IMR-90 (cell line): ENCODE data around the gene SCAANT1. TPM values are rescaled to one million over a fixed set of nuclear protein-coding genes. Genes with fewer than 3 reads are reported as not detected.

ENCODE experiments used
- ATAC-seq: fragments of 200-7000 bp; cut with Tn5 transposase; 2 replicates; pipeline ENCODE4 v1.9.1; 2020; ENCODE audit warnings: low read depth, mild to moderate bottlenecking, moderate library complexity
- BruUV-seq: library from RNA; stranded (reverse); fragments of 400-500 nt; replicated peaks from 2 replicates; lab custom pipeline; 2021; lab: Mats Ljungman, UMichigan
- CTCF ChIA-PET: fragments of 300-600 bp; formaldehyde crosslinking; extraction: SDS; loops from one replicate; lab custom pipeline; 2021; ENCODE audit warnings: antibody characterized with exemption; lab: Yijun Ruan, JAX
- POLR2A ChIA-PET: fragments of 300-600 bp; sonication (Branson Sonifier 250); formaldehyde crosslinking; loops from one replicate; lab custom pipeline; 2022; ENCODE audit warnings: antibody characterized with exemption; ENCODE audit not compliant: unreplicated experiment; lab: Charles Lee
- DNase-seq: peaks from one replicate; pipeline ENCODE4 v3.0.0; 2013
- H2AFZ ChIP-seq: replicated peaks from 2 replicates; pipeline ENCODE3; 2013; ENCODE audit warnings: low read length, mild to moderate bottlenecking; ENCODE audit not compliant: poor library complexity
- H2AK5ac ChIP-seq: 2 replicates; pipeline ENCODE4 v1.6.1; 2013; ENCODE audit warnings: low read depth, low read length, inconsistent platforms
- H2AK9ac ChIP-seq: replicated peaks from 2 replicates; pipeline ENCODE3; 2013; ENCODE audit warnings: mild to moderate bottlenecking, low read depth, low read length, moderate library complexity; ENCODE audit not compliant: poor library complexity
- H2BK120ac ChIP-seq: 2 replicates; pipeline ENCODE4 v1.6.1; 2013; ENCODE audit warnings: low read depth, low read length, inconsistent platforms
- H2BK15ac ChIP-seq: 3 replicates; pipeline ENCODE4 v1.6.1; 2013; ENCODE audit warnings: low read depth, low read length, inconsistent platforms
- H2BK20ac ChIP-seq: 2 replicates; pipeline ENCODE4 v1.6.1; 2013; ENCODE audit warnings: low read depth, mild to moderate bottlenecking, inconsistent platforms, low read length, moderate library complexity
- H2BK5ac ChIP-seq: 2 replicates; pipeline ENCODE4 v1.6.1; 2013; ENCODE audit warnings: mild to moderate bottlenecking, low read depth, low read length, inconsistent platforms; ENCODE audit not compliant: poor library complexity, severe bottlenecking
- H3K14ac ChIP-seq: replicated peaks from 2 replicates; pipeline ENCODE4 v1.6.1; 2013; ENCODE audit warnings: low read depth, low read length, inconsistent platforms
- H3K18ac ChIP-seq: 2 replicates; pipeline ENCODE4 v1.6.1; 2013; ENCODE audit warnings: low read depth, low read length, control low read depth
- H3K23ac ChIP-seq: 2 replicates; pipeline ENCODE4 v1.6.1; 2013; ENCODE audit warnings: low read depth, low read length, inconsistent platforms
- H3K27ac ChIP-seq: 2 replicates; pipeline ENCODE4 v1.5.1; 2013; ENCODE audit warnings: mild to moderate bottlenecking, control low read depth, low read length; ENCODE audit not compliant: insufficient read depth
- H3K27me3 ChIP-seq: 2 replicates; pipeline ENCODE4 v1.6.1; 2013; ENCODE audit warnings: low read length; ENCODE audit not compliant: control insufficient read depth, insufficient read depth
- H3K36me3 ChIP-seq: 2 replicates; pipeline ENCODE4 v1.6.1; 2013; ENCODE audit warnings: low read length, mixed read lengths; ENCODE audit not compliant: control insufficient read depth, insufficient read depth
- H3K4ac ChIP-seq: 2 replicates; pipeline ENCODE4 v1.6.1; 2013; ENCODE audit warnings: low read depth, low read length, inconsistent platforms
- H3K4me1 ChIP-seq: 2 replicates; pipeline ENCODE4 v1.6.1; 2013; ENCODE audit warnings: low read length, mixed read lengths; ENCODE audit not compliant: control insufficient read depth, insufficient read depth
- H3K4me2 ChIP-seq: 2 replicates; pipeline ENCODE4 v1.6.1; 2013; ENCODE audit warnings: low read depth, mild to moderate bottlenecking, control low read depth, low read length, moderate library complexity
- H3K4me3 ChIP-seq: 2 replicates; pipeline ENCODE4 v1.5.1; 2013; ENCODE audit warnings: low read depth, mild to moderate bottlenecking, control low read depth, low read length, moderate library complexity; ENCODE audit not compliant: insufficient read depth
- H3K56ac ChIP-seq: 2 replicates; pipeline ENCODE4 v1.6.1; 2013; ENCODE audit warnings: low read length, inconsistent platforms; ENCODE audit not compliant: insufficient read depth; ENCODE audit errors: extremely low read depth
- H3K79me1 ChIP-seq, 2 experiments: 2 replicates each; pipeline ENCODE4 v1.6.1; 2013; ENCODE audit warnings: low read length in 2 of 2, inconsistent platforms in 1 of 2, low read depth in 1 of 2
- H3K9ac ChIP-seq: 2 replicates; pipeline ENCODE4 v1.6.1; 2013; ENCODE audit warnings: low read depth, low read length, control low read depth
- H3K9me1 ChIP-seq: 2 replicates; pipeline ENCODE4 v1.6.1; 2013; ENCODE audit warnings: low read length, inconsistent platforms; ENCODE audit not compliant: insufficient read depth
- H3K9me3 ChIP-seq: 2 replicates; pipeline ENCODE4 v1.6.1; 2013; ENCODE audit warnings: low read length; ENCODE audit not compliant: control insufficient read depth, insufficient read depth
- H4K20me1 ChIP-seq: 2 replicates; pipeline ENCODE4 v1.6.1; 2013; ENCODE audit warnings: low read length, inconsistent platforms; ENCODE audit not compliant: insufficient read depth
- H4K5ac ChIP-seq: 2 replicates; pipeline ENCODE4 v1.6.1; 2013; ENCODE audit warnings: mild to moderate bottlenecking, low read depth, low read length, control low read depth
- H4K8ac ChIP-seq, 2 experiments: 2 replicates each; pipeline ENCODE4 v1.6.1; 2013; ENCODE audit warnings: low read depth in 2 of 2, low read length in 2 of 2, control low read depth in 1 of 2, inconsistent platforms in 1 of 2
- H4K91ac ChIP-seq: 2 replicates; pipeline ENCODE4 v1.6.1; 2013; ENCODE audit warnings: low read depth, low read length, inconsistent platforms; ENCODE audit not compliant: insufficient read depth
- BHLHE40 ChIP-seq: fragments of 150-350 bp; IDR thresholded peaks from 2 replicates; pipeline ENCODE4 v1.6.1; 2016; ENCODE audit warnings: mild to moderate bottlenecking, low read depth, low read length
- CHD1 ChIP-seq: IDR thresholded peaks from 2 replicates; pipeline ENCODE4 v1.6.1; 2012; ENCODE audit warnings: low read depth, low read length, improper control_type of control experiment
- CTCF ChIP-seq: conservative IDR thresholded peaks from 2 replicates; pipeline ENCODE4 v1.5.1; 2012; ENCODE audit warnings: mild to moderate bottlenecking, low read depth, low read length, improper control_type of control experiment
- ELK1 ChIP-seq: fragments of 150-350 bp; IDR thresholded peaks from 2 replicates; pipeline ENCODE4 v1.6.1; 2016; ENCODE audit warnings: low read depth, mild to moderate bottlenecking, low read length, moderate library complexity, borderline replicate concordance
- FOS ChIP-seq: fragments of 150-350 bp; IDR thresholded peaks from 2 replicates; pipeline ENCODE4 v1.6.1; 2016; ENCODE audit warnings: low read depth, low read length
- MAFK ChIP-seq: IDR thresholded peaks from 2 replicates; pipeline ENCODE4 v1.6.1; 2012; ENCODE audit warnings: low read depth, low read length, improper control_type of control experiment
- MAZ ChIP-seq: IDR thresholded peaks from 2 replicates; pipeline ENCODE4 v1.6.1; 2012; ENCODE audit warnings: low read depth, mild to moderate bottlenecking, low read length, improper control_type of control experiment, moderate library complexity, borderline replicate concordance
- MXI1 ChIP-seq: IDR thresholded peaks from 2 replicates; pipeline ENCODE4 v1.6.1; 2012; ENCODE audit warnings: low read depth, mild to moderate bottlenecking, low read length, moderate library complexity, borderline replicate concordance
- POLR2A ChIP-seq: IDR thresholded peaks from 2 replicates; pipeline ENCODE4 v1.6.1; 2012; ENCODE audit warnings: mild to moderate bottlenecking, low read depth, low read length
- RAD21 ChIP-seq: IDR thresholded peaks from 2 replicates; pipeline ENCODE4 v1.6.1; 2012; ENCODE audit warnings: low read length, improper control_type of control experiment
- RCOR1 ChIP-seq: IDR thresholded peaks from 2 replicates; pipeline ENCODE4 v1.6.1; 2012; ENCODE audit warnings: mild to moderate bottlenecking, low read length, improper control_type of control experiment; ENCODE audit not compliant: insufficient replicate concordance
- RFX5 ChIP-seq: IDR thresholded peaks from 2 replicates; pipeline ENCODE4 v1.8.0; 2012; ENCODE audit warnings: low read depth, mild to moderate bottlenecking, low read length, moderate library complexity
- SMC3 ChIP-seq: fragments of 150-350 bp; IDR thresholded peaks from 2 replicates; pipeline ENCODE4 v1.6.1; 2016; ENCODE audit warnings: low read depth, mild to moderate bottlenecking, antibody characterized with exemption, low read length, moderate library complexity
- USF2 ChIP-seq: fragments of 150-350 bp; IDR thresholded peaks from 2 replicates; pipeline ENCODE4 v1.6.1; 2017; ENCODE audit warnings: mild to moderate bottlenecking, antibody characterized with exemption, low read length, low read depth
- WGBS, 2 experiments: methylation state at CpG; one replicate each; pipeline versions ENCODE4 v1.1.5 to v1.1.7; 2013; ENCODE audit warnings: missing lambda C conversion rate in 2 of 2; ENCODE audit not compliant: insufficient read length in 1 of 2; ENCODE audit errors: extremely low coverage in 2 of 2; 5-methylcytosine and 5-hydroxymethylcytosine counted together
- dilution Hi-C: fragments of 300-500 bp; cut with HindIII; formaldehyde crosslinking; loops from one replicate; pipeline ENCODE4 v1.14.3; 2018; ENCODE audit warnings: low sequenced_read_pairs; ENCODE audit not compliant: unreplicated experiment
- in situ Hi-C: fragments of 300-500 bp; cut with MboI; formaldehyde crosslinking; loops from 3 replicates; pipeline ENCODE4 v1.14.3; 2019; ENCODE audit warnings: low sequenced_read_pairs, inconsistent platforms, mixed read lengths
- intact Hi-C: fragments of 100-400 bp; cut with micrococcal nuclease; formaldehyde crosslinking; loops from 2 replicates; pipeline ENCODE4 v1.10.0; 2022
- polyA plus RNA-seq, 3 experiments: library from polyadenylated mRNA; depleted of rRNA; stranded (reverse); fragments of >200 nt; gene quantifications; 2 replicates each; pipeline ENCODE4 v1.2.3, GENCODE V29; 2012; ENCODE audit warnings: low replicate concordance in 1 of 3
- total RNA-seq: library from RNA; depleted of rRNA; stranded (reverse); fragments of >200 nt; gene quantifications from 2 replicates; pipeline ENCODE4 v1.2.3, GENCODE V29; 2012

Gene SCAANT1
- total and polyA plus RNA-seq, 2 of the 4 experiments (the other 2 are of a cell fraction), result not detected

GRCh38 chr3:63905731-63906620, 6.2 kb downstream of the SCAANT1 start:
- no peaks in the 10 kb centered on the region for H3K9me3 ChIP-seq
- no peak overlapping the region for H3K18ac ChIP-seq
- H3K79me1 ChIP-seq, result peaks cover 15 to 51% of the 10 kb centered on the region in 2 experiments
- WGBS, 2 experiments, result no CpG with 5 or more reads among the region's 4 CpGs
- intact Hi-C loops, result no loop called here
- in situ Hi-C loops, result no loop called here
- H3K4ac ChIP-seq, result no peak overlapping the region
- dilution Hi-C loops, result no loop called here
- no peak for DNase-seq
- H2BK20ac ChIP-seq, result no peak overlapping the region
- no peak overlapping the region for H2AFZ ChIP-seq
- no peak overlapping the region for H2BK15ac ChIP-seq
- H4K20me1 ChIP-seq, result peaks cover 7% of the 10 kb centered on the region; the same call in 1 of the 2 replicates
- H2AK9ac ChIP-seq, result no peak overlapping the region
- POLR2A ChIA-PET, result no interaction called here
- no peak overlapping the region for H2BK120ac ChIP-seq
- H2AK5ac ChIP-seq, result no peak overlapping the region
- H3K4me3 ChIP-seq, result no peak overlapping the region
- peaks cover 5% of the 10 kb centered on the region; the same call in 1 of the 2 replicates for H3K9me1 ChIP-seq
- H4K8ac ChIP-seq, result no peak overlapping the region
- ATAC-seq, result no peak
- no peak overlapping the region for H4K5ac ChIP-seq
- H3K56ac ChIP-seq, result no peak overlapping the region
- no peak overlapping the region for H3K9ac ChIP-seq
- no peak overlapping the region for H3K4me2 ChIP-seq
- H3K36me3 ChIP-seq, result no peaks in the 10 kb centered on the region
- H3K14ac ChIP-seq, result no peak overlapping the region
- H2BK5ac ChIP-seq, result no peak overlapping the region
- H3K27ac ChIP-seq, result no peak overlapping the region
- peaks cover 5% of the 10 kb centered on the region for H3K4me1 ChIP-seq
- H3K27me3 ChIP-seq, result no peaks in the 10 kb centered on the region
- CTCF ChIA-PET, result interaction anchor here (0.6 kb wide), 1 partner anchor 556 kb away, joined by 3 read pairs; no protein-coding TSS in a partner anchor
- BruUV-seq, result no TSS peak
- H4K91ac ChIP-seq, result no peak overlapping the region
- peak overlapping the region; percentile 15; the same call in 1 of the 2 replicates for H3K23ac ChIP-seq
- TF ChIP-seq SMC3, result no peak
- no peak for TF ChIP-seq MAZ
- TF ChIP-seq ELK1, result no peak
- TF ChIP-seq MAFK, result no peak
- TF ChIP-seq RAD21, result no peak
- TF ChIP-seq FOS, result no peak
- no peak for TF ChIP-seq RCOR1
- TF ChIP-seq CTCF, result no peak
- no peak for TF ChIP-seq CHD1
- no peak for TF ChIP-seq MXI1
- TF ChIP-seq POLR2A, result no peak
- TF ChIP-seq USF2, result no peak
- no peak for TF ChIP-seq BHLHE40
- TF ChIP-seq RFX5, result no peak
